Measurements from ENCODE around the gene MAP4K4. TPM values are rescaled to one million over a fixed set of nuclear protein-coding genes. Genes with fewer than 3 reads are reported as not detected.

The MAP4K4 gene
- total and polyA plus RNA-seq, 2 experiments from 2014 or later: 20.3 to 115 TPM

DNA sequence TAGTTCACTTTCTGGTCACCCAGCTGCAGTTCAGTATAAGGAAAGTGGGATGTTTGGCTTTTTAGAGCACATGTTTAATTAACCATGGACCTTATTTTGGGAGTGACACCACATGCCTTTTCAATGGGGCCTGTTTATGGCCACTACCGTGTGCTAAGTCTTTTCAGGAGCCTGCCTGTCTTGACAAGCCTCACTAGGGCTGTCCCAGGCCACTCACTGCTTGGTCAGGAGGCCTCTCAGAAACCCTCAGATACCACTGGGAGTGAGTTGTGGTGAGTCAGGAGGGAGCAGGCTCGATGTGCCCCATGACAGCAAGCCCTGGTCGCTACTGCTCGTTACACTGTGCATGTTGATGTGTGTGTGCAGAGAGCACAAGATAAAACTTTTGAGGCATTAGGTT lies 123.0 kb downstream of the MAP4K4 start:
- no peaks in the 10 kb centered on the region for H3K9me2 ChIP-seq (ENCODE audit: insufficient read depth)
- peak; percentile 91 for DNase-seq
- peak overlapping the region; percentile 30 for H3K4me2 ChIP-seq (ENCODE audit: unreplicated experiment)

DNA sequence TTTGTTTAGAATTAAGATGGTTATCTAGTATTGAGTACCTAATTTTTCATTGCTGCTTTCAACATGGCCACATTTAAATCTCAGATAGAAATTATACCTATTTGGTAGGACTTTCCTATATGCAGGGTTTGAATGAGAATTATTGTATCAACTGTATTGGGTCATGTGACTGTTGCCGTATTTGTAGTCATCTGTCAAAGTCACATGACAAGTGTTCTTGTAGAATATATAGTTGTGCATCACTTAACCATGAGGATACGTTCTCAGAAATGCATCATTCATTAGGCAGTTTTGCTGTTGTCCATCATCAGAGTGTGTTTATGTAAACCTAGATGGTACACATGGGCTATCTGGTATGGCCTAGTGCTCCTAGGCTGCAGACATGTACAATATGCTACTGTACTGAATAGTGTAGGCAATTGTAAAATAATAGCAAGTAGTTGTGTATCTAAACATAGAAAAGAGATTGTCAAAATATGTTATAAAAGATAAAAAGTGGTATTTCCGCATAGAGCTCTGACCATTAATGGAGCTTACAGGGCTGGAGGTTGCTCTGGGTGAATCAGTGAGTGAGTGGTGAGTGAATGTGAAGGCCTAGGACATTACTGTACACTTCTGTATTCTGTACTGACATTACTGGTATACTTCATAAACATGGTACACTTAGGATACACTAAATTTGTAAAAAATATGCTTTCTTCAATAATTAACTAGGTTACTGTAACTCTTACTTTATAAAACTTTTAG lies 123.7 kb downstream of the MAP4K4 start:
- Histone ChIP-seq H3F3A (ENCODE audit: insufficient read depth) (peaks cover 86% of the 10 kb centered on the region), H2AFZ (no peak overlapping the region), H3K4me3 (0 out of 2 replicates have a peak overlapping the region, but pooled peaks have one; percentile 3), H3K27me3 (replicated peaks; ENCODE audit: insufficient read depth) (no peaks in the 10 kb centered on the region), H3K79me2 (ENCODE audit: insufficient read depth) (peaks cover 98% of the 10 kb centered on the region), H3K9ac (peak overlapping the region; percentile 7; the same call in 1 of the 2 replicates), H3K4me2 (ENCODE audit: unreplicated experiment) (peak overlapping the region; percentile 30), H3K4me1 (ENCODE audit: insufficient read depth) (peaks cover 97% of the 10 kb centered on the region), H3K36me3 (ENCODE audit: low read depth) (peaks cover 8% of the 10 kb centered on the region), H4K20me1 (ENCODE audit: insufficient read depth) (peaks cover 18% of the 10 kb centered on the region; the same call in 1 of the 2 replicates), H3K9me3 (ENCODE audit: low read depth) (no peaks in the 10 kb centered on the region), H3K27ac (peak overlapping the region; percentile 82), H3K9me2 (ENCODE audit: insufficient read depth) (no peaks in the 10 kb centered on the region)
- TF ChIP-seq EZH2phosphoT487 (IDR thresholded peaks at IDR 0.05; ENCODE audit: insufficient read depth, low read depth) (no peak), EZH2 (IDR thresholded peaks at IDR 0.05; ENCODE audit: insufficient read depth, poor library complexity, severe bottlenecking) (no peak)
- WGBS, 2 experiments (ENCODE audit: low coverage in 1 of 2, low lambda C conversion rate in 2 of 2, missing lambda C conversion rate in 2 of 2): 79 to 85% methylated on average over 3 of the region's 3 CpGs
- DNase-seq: peak; percentile 48
- in situ Hi-C loops (cut with MboI): no loop called here

More for the DNA sequence above, 123.0 kb downstream of the MAP4K4 start:
- Histone ChIP-seq H3K79me2 (ENCODE audit: insufficient read depth) (peaks cover 98% of the 10 kb centered on the region), H3K27me3 (replicated peaks; ENCODE audit: insufficient read depth) (no peaks in the 10 kb centered on the region), H3K36me3 (ENCODE audit: low read depth) (peaks cover 3% of the 10 kb centered on the region; the same call in 1 of the 2 replicates), H4K20me1 (ENCODE audit: insufficient read depth) (peaks cover 18% of the 10 kb centered on the region; the same call in 1 of the 2 replicates), H3F3A (ENCODE audit: insufficient read depth) (peaks cover 80% of the 10 kb centered on the region), H3K27ac (peak overlapping the region; percentile 82), H2AFZ (no peak overlapping the region), H3K9me3 (ENCODE audit: low read depth) (no peaks in the 10 kb centered on the region), H3K9ac (peak overlapping the region; percentile 18; the same call in 1 of the 2 replicates), H3K4me3 (0 out of 2 replicates have a peak overlapping the region, but pooled peaks have one; percentile 3), H3K4me1 (ENCODE audit: insufficient read depth) (peaks cover 97% of the 10 kb centered on the region)
- 28 to 38% methylated on average over 4 of the region's 4 CpGs for WGBS, 2 experiments (ENCODE audit: low coverage in 1 of 2, low lambda C conversion rate in 2 of 2, missing lambda C conversion rate in 2 of 2)
- TF ChIP-seq EZH2 (IDR thresholded peaks at IDR 0.05; ENCODE audit: insufficient read depth, poor library complexity, severe bottlenecking) (no peak), EZH2phosphoT487 (IDR thresholded peaks at IDR 0.05; ENCODE audit: insufficient read depth, low read depth) (no peak)
- in situ Hi-C loops (cut with MboI): no loop called here

DNA sequence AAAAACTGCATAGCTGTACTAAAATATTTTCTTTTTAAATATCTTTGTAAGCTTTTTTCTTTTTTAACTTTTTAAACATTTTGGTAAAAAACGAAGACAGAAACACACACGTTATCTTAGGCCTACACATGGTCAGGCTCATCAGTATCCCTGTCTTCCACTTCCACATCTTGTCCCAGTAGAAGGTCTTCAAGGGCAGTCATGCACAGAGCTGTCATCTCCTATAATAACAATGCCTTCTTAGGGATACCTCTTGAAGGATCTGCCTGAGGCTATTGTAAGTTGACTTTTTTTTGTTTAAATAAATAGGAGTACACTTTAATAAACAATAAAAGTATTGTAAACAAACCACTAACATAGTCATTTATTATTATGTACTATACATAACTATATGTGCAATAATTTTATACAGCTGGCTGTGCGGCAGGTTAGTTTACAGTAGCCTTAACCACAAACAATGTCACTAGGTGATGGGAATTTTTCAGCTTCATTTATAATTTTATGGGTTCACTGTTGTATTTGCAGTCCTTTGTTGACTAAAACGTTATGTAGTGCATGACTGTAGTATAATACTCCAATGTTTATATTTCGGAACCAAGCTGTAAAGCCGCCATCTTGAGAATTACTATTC lies 124.4 kb downstream of the MAP4K4 start:
- H3K9ac ChIP-seq: no peak overlapping the region
- peaks cover 15% of the 10 kb centered on the region for H3K36me3 ChIP-seq (ENCODE audit: low read depth)
- peak overlapping the region; percentile 3 for H3K4me2 ChIP-seq (ENCODE audit: unreplicated experiment)
- H4K20me1 ChIP-seq (ENCODE audit: insufficient read depth): peaks cover 18% of the 10 kb centered on the region; the same call in 1 of the 2 replicates
- DNase-seq: no peak
- TF ChIP-seq EZH2phosphoT487 (IDR thresholded peaks at IDR 0.05; ENCODE audit: insufficient read depth, low read depth) (no peak), EZH2 (IDR thresholded peaks at IDR 0.05; ENCODE audit: insufficient read depth, poor library complexity, severe bottlenecking) (no peak)
- no peak overlapping the region for H2AFZ ChIP-seq
- peak overlapping the region; percentile 82 for H3K27ac ChIP-seq
- H3K9me2 ChIP-seq (ENCODE audit: insufficient read depth): no peaks in the 10 kb centered on the region
- in situ Hi-C loops (cut with MboI): no loop called here
- H3K4me3 ChIP-seq: no peak overlapping the region
- H3K4me1 ChIP-seq (ENCODE audit: insufficient read depth): peaks cover 97% of the 10 kb centered on the region
- H3K9me3 ChIP-seq (ENCODE audit: low read depth): no peaks in the 10 kb centered on the region
- H3K27me3 ChIP-seq (replicated peaks; ENCODE audit: insufficient read depth): no peaks in the 10 kb centered on the region
- H3F3A ChIP-seq (ENCODE audit: insufficient read depth): peaks cover 93% of the 10 kb centered on the region
- WGBS, 2 experiments (ENCODE audit: low coverage in 1 of 2, low lambda C conversion rate in 2 of 2, missing lambda C conversion rate in 2 of 2): 89 to 90% methylated on average over 6 of the region's 6 CpGs
- peaks cover 98% of the 10 kb centered on the region for H3K79me2 ChIP-seq (ENCODE audit: insufficient read depth)

DNA sequence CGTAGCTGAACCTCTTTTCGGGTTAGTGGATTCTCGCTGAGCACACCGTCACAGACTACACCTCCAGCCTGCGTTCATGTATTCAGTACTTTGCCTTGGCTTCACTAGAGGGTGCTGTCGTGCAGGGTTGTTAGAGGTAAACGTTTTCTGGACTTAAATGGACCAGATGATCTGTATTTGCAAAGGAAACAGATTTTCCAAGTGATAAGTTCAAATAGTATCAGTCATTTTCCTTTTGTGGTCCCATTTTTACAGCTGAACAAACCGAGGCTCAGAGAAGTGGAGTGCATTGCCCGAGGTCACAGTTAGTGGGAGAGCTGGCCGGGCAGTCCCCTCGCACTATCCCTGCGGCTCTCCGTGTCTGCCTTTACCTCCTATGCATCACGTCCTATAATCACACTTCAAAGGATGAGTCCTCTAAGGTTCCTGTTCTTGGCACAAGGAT lies 125.9 kb downstream of the MAP4K4 start:
- Histone ChIP-seq H3K36me3 (ENCODE audit: low read depth) (peaks cover 16% of the 10 kb centered on the region), H3K4me1 (ENCODE audit: insufficient read depth) (peaks cover 97% of the 10 kb centered on the region), H3K9ac (peak overlapping the region; percentile 48), H3K79me2 (ENCODE audit: insufficient read depth) (peaks cover 97% of the 10 kb centered on the region), H3K27me3 (replicated peaks; ENCODE audit: insufficient read depth) (no peaks in the 10 kb centered on the region), H3K9me3 (ENCODE audit: low read depth) (no peaks in the 10 kb centered on the region), H3K4me3 (peak overlapping the region; percentile 44), H2AFZ (no peak overlapping the region), H4K20me1 (ENCODE audit: insufficient read depth) (peaks cover 7% of the 10 kb centered on the region; the same call in 1 of the 2 replicates), H3K4me2 (ENCODE audit: unreplicated experiment) (peak overlapping the region; percentile 75), H3K9me2 (ENCODE audit: insufficient read depth) (no peaks in the 10 kb centered on the region), H3F3A (ENCODE audit: insufficient read depth) (peaks cover 94% of the 10 kb centered on the region), H3K27ac (peak overlapping the region; percentile 82)
- 43 to 51% methylated on average over 14 of the region's 14 CpGs for WGBS, 2 experiments (ENCODE audit: low coverage in 1 of 2, low lambda C conversion rate in 2 of 2, missing lambda C conversion rate in 2 of 2)
- TF ChIP-seq EZH2 (IDR thresholded peaks at IDR 0.05; ENCODE audit: insufficient read depth, poor library complexity, severe bottlenecking): no peak
- TF ChIP-seq EZH2phosphoT487 (IDR thresholded peaks at IDR 0.05; ENCODE audit: insufficient read depth, low read depth): no peak
- in situ Hi-C loops (cut with MboI): no loop called here
- DNase-seq: peak; percentile 79

Data from GM23248 (cell line).